ENCODE results near the gene PXDC1. TPM values are rescaled to one million over a fixed set of nuclear protein-coding genes. Genes with fewer than 3 reads are reported as not detected.

Gene PXDC1
- total RNA-seq, 1 donor from 2014 or later, result 69.7 TPM

Other genes starting within 250 kb of the PXDC1 start
- gene FAM50B, start 97.7 kb upstream of the PXDC1 start, total RNA-seq, result 6.8 and 7.2 TPM in 2 replicates